ENCODE data around the gene MXD1.

MXD1 gene

DNA sequence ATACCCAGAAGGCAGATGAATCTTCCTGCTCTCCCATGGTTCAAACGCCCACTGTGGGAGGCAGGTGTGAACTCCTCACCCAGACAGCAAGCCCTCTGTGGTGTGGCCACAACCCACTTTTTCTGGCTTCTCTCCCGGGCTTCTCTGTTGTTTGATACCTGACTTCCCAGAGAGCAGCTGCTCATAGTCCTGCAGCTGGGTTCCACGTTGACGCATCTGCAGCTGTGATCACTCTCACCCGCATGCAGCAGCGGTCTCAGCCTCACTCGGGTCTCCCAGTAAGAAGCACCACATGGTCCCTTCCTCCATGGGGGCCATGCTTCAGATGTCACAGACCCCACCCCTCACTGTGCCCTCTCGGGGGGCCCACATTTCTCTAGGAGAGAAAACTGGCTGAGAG is 43.1 kb downstream of the MXD1 start:
- H3F3A ChIP-seq (ENCODE audit: control insufficient read depth, insufficient read depth): no peaks in the 10 kb centered on the region
- no peaks in the 10 kb centered on the region for H4K20me1 ChIP-seq (ENCODE audit: control insufficient read depth, insufficient read depth, low read depth, low read length)
- H3K36me3 ChIP-seq (ENCODE audit: control insufficient read depth, low read length): no peaks in the 10 kb centered on the region
- no peak overlapping the region for H3K27ac ChIP-seq (ENCODE audit: low read depth, low read length)
- no peaks in the 10 kb centered on the region for H3K9me2 ChIP-seq (replicated peaks; ENCODE audit: control insufficient read depth, low read length)
- H3K79me2 ChIP-seq (ENCODE audit: control insufficient read depth, low read length): no peaks in the 10 kb centered on the region
- no peaks in the 10 kb centered on the region for H3K9me3 ChIP-seq (ENCODE audit: control insufficient read depth, insufficient read depth, low read length)
- H3K4me2 ChIP-seq (ENCODE audit: low read length): no peak overlapping the region
- no peaks in the 10 kb centered on the region for H3K4me1 ChIP-seq (ENCODE audit: control insufficient read depth, low read length)
- TF ChIP-seq EZH2phosphoT487 (IDR thresholded peaks at IDR 0.05; ENCODE audit: borderline replicate concordance, low read length): no peak
- TF ChIP-seq, protein P1, sequence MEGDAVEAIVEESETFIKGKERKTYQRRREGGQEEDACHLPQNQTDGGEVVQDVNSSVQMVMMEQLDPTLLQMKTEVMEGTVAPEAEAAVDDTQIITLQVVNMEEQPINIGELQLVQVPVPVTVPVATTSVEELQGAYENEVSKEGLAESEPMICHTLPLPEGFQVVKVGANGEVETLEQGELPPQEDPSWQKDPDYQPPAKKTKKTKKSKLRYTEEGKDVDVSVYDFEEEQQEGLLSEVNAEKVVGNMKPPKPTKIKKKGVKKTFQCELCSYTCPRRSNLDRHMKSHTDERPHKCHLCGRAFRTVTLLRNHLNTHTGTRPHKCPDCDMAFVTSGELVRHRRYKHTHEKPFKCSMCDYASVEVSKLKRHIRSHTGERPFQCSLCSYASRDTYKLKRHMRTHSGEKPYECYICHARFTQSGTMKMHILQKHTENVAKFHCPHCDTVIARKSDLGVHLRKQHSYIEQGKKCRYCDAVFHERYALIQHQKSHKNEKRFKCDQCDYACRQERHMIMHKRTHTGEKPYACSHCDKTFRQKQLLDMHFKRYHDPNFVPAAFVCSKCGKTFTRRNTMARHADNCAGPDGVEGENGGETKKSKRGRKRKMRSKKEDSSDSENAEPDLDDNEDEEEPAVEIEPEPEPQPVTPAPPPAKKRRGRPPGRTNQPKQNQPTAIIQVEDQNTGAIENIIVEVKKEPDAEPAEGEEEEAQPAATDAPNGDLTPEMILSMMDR (IDR thresholded peaks at IDR 0.05; ENCODE audit: low read depth, low read length, poor library complexity, severe bottlenecking): no peak
- peaks cover 37% of the 10 kb centered on the region for H3K27me3 ChIP-seq (ENCODE audit: control insufficient read depth, low read length)
- no peak overlapping the region for H3K4me3 ChIP-seq (ENCODE audit: low read length)

GRCh38 chr2:69958480-69958879 is 43.6 kb downstream of the MXD1 start:
- Histone ChIP-seq H3K4me1 (ENCODE audit: control insufficient read depth, low read length) (no peaks in the 10 kb centered on the region), H3K27ac (ENCODE audit: low read depth, low read length) (no peak overlapping the region), H4K20me1 (ENCODE audit: control insufficient read depth, insufficient read depth, low read depth, low read length) (no peaks in the 10 kb centered on the region), H3K4me3 (ENCODE audit: low read length) (no peak overlapping the region), H3K9me3 (ENCODE audit: control insufficient read depth, insufficient read depth, low read length) (no peaks in the 10 kb centered on the region), H3K4me2 (ENCODE audit: low read length) (no peak overlapping the region), H3K79me2 (ENCODE audit: control insufficient read depth, low read length) (no peaks in the 10 kb centered on the region), H3K36me3 (ENCODE audit: control insufficient read depth, low read length) (no peaks in the 10 kb centered on the region), H3K9me2 (replicated peaks; ENCODE audit: control insufficient read depth, low read length) (no peaks in the 10 kb centered on the region), H3K27me3 (ENCODE audit: control insufficient read depth, low read length) (peaks cover 37% of the 10 kb centered on the region), H3F3A (ENCODE audit: control insufficient read depth, insufficient read depth) (no peaks in the 10 kb centered on the region)
- TF ChIP-seq EZH2phosphoT487 (IDR thresholded peaks at IDR 0.05; ENCODE audit: borderline replicate concordance, low read length): no peak
- TF ChIP-seq, protein P1 (IDR thresholded peaks at IDR 0.05; ENCODE audit: low read depth, low read length, poor library complexity, severe bottlenecking): no peak

DNA sequence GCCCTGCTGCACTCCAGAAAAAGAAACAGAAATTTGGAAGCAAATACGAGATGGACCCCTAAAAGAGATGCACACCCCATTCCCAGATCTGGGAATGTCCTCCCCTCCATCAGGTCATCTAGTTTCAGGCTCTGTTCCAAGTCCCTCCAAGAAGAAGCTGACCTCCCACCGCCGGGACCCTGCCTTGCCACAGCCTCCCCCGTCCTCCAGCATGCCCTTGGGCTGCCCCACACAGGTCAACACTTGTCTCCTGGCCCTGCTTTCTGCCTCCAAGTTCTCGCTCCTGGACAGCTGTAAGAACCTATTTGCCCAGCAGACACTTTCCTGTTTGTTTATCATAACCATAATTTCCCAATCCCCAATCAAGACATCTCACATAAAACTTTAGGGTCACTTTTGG is 44.5 kb downstream of the MXD1 start:
- no peaks in the 10 kb centered on the region for H4K20me1 ChIP-seq (ENCODE audit: control insufficient read depth, insufficient read depth, low read depth, low read length)
- H3F3A ChIP-seq (ENCODE audit: control insufficient read depth, insufficient read depth): no peaks in the 10 kb centered on the region
- peaks cover 37% of the 10 kb centered on the region for H3K27me3 ChIP-seq (ENCODE audit: control insufficient read depth, low read length)
- H3K4me2 ChIP-seq (ENCODE audit: low read length): no peak overlapping the region
- H3K27ac ChIP-seq (ENCODE audit: low read depth, low read length): no peak overlapping the region
- no peaks in the 10 kb centered on the region for H3K36me3 ChIP-seq (ENCODE audit: control insufficient read depth, low read length)
- H3K4me3 ChIP-seq (ENCODE audit: low read length): no peak overlapping the region
- H3K4me1 ChIP-seq (ENCODE audit: control insufficient read depth, low read length): no peaks in the 10 kb centered on the region
- H3K79me2 ChIP-seq (ENCODE audit: control insufficient read depth, low read length): no peaks in the 10 kb centered on the region
- no peaks in the 10 kb centered on the region for H3K9me2 ChIP-seq (replicated peaks; ENCODE audit: control insufficient read depth, low read length)
- TF ChIP-seq EZH2phosphoT487 (IDR thresholded peaks at IDR 0.05; ENCODE audit: borderline replicate concordance, low read length): no peak
- TF ChIP-seq, protein P1 (IDR thresholded peaks at IDR 0.05; ENCODE audit: low read depth, low read length, poor library complexity, severe bottlenecking): no peak
- H3K9me3 ChIP-seq (ENCODE audit: control insufficient read depth, insufficient read depth, low read length): no peaks in the 10 kb centered on the region

GRCh38 chr2:69960821-69961220 is 45.9 kb downstream of the MXD1 start:
- Histone ChIP-seq H3K9me2 (replicated peaks; ENCODE audit: control insufficient read depth, low read length) (no peaks in the 10 kb centered on the region), H3K9me3 (ENCODE audit: control insufficient read depth, insufficient read depth, low read length) (no peaks in the 10 kb centered on the region), H4K20me1 (ENCODE audit: control insufficient read depth, insufficient read depth, low read depth, low read length) (no peaks in the 10 kb centered on the region), H3K27me3 (ENCODE audit: control insufficient read depth, low read length) (peaks cover 30% of the 10 kb centered on the region), H3K79me2 (ENCODE audit: control insufficient read depth, low read length) (no peaks in the 10 kb centered on the region), H3K4me2 (ENCODE audit: low read length) (no peak overlapping the region), H3K4me3 (ENCODE audit: low read length) (no peak overlapping the region), H3F3A (ENCODE audit: control insufficient read depth, insufficient read depth) (no peaks in the 10 kb centered on the region), H3K27ac (ENCODE audit: low read depth, low read length) (no peak overlapping the region), H3K36me3 (ENCODE audit: control insufficient read depth, low read length) (no peaks in the 10 kb centered on the region), H3K4me1 (ENCODE audit: control insufficient read depth, low read length) (no peaks in the 10 kb centered on the region)
- no peak for TF ChIP-seq EZH2phosphoT487 (IDR thresholded peaks at IDR 0.05; ENCODE audit: borderline replicate concordance, low read length)
